KBM-7 (cell line): ENCODE data around the gene KLHL30.

ENCODE experiments used
- DNase-seq: peaks from one replicate; pipeline ENCODE4 v3.0.0-alpha.2; 2015
- in situ Hi-C: fragments of 300-500 bp; cut with MboI; formaldehyde crosslinking; loops from 2 replicates; pipeline ENCODE4 v1.14.3; 2020; ENCODE audit warnings: low sequenced_read_pairs, low pct_unique_long_range_greater_than_20kb, mixed read lengths

Gene KLHL30

GRCh38 chr2:238128534-238129001 is 9.9 kb upstream of the KLHL30 start:
- in situ Hi-C loops = no loop called here
- DNase-seq = no peak

- DNase-seq = no peak
- in situ Hi-C loops = no loop called here
Observed at GRCh38 chr2:238129166-238130010, 9.1 kb upstream of the KLHL30 start.

- no peak for DNase-seq
- in situ Hi-C loops = no loop called here
Observed at GRCh38 chr2:238130111-238130695, 8.3 kb upstream of the KLHL30 start.

GRCh38 chr2:238130696-238131628 is 7.5 kb upstream of the KLHL30 start:
- in situ Hi-C loops = no loop called here
- no peak for DNase-seq

- DNase-seq = no peak
- in situ Hi-C loops = no loop called here
Observed at GRCh38 chr2:238131761-238132462, 6.6 kb upstream of the KLHL30 start.

GRCh38 chr2:238132463-238133450 is 5.7 kb upstream of the KLHL30 start:
- DNase-seq = no peak
- in situ Hi-C loops = no loop called here

GRCh38 chr2:238133499-238134392 is 4.7 kb upstream of the KLHL30 start:
- in situ Hi-C loops = no loop called here
- no peak for DNase-seq

- in situ Hi-C loops = no loop called here
Observed at GRCh38 chr2:238134393-238134785, 4.1 kb upstream of the KLHL30 start.

GRCh38 chr2:238135601-238136150 is 2.8 kb upstream of the KLHL30 start:
- DNase-seq = no peak
- in situ Hi-C loops = no loop called here

More at GRCh38 chr2:238134393-238134785, 4.1 kb upstream of the KLHL30 start:
- no peak for DNase-seq

GRCh38 chr2:238136820-238137537 is 1.5 kb upstream of the KLHL30 start:
- in situ Hi-C loops = no loop called here
- no peak for DNase-seq

- in situ Hi-C loops = no loop called here
- no peak for DNase-seq
Observed at GRCh38 chr2:238137885-238138284, 583 bp upstream of the KLHL30 start.

GRCh38 chr2:238139196-238140039 is 950 bp downstream of the KLHL30 start:
- in situ Hi-C loops = no loop called here
- DNase-seq = peak; percentile 39

GRCh38 chr2:238140040-238140439 is 1.6 kb downstream of the KLHL30 start:
- in situ Hi-C loops = no loop called here
- no peak for DNase-seq

GRCh38 chr2:238140721-238141540 is 2.5 kb downstream of the KLHL30 start:
- in situ Hi-C loops = no loop called here
- no peak for DNase-seq
